PC-9 (cell line): Measurements from ENCODE around the gene MAL. TPM values are rescaled to one million over a fixed set of nuclear protein-coding genes. Genes with fewer than 3 reads are reported as not detected.

Experiments
- BruUV-seq: library from RNA; stranded (reverse); fragments of 400-500 nt; replicated peaks from 2 replicates; lab custom pipeline; 2021; lab: Mats Ljungman, UMichigan
- CTCF ChIA-PET: fragments of 300-600 bp; sonication (Branson Sonifier 250); formaldehyde crosslinking; loops from one replicate; lab custom pipeline; 2022; ENCODE audit warnings: antibody characterized with exemption; lab: Charles Lee
- POLR2A ChIA-PET: fragments of 300-600 bp; sonication (Branson Sonifier 250); formaldehyde crosslinking; loops from one replicate; lab custom pipeline; 2022; ENCODE audit warnings: antibody characterized with exemption; ENCODE audit not compliant: unreplicated experiment; lab: Charles Lee
- DNase-seq, 2 experiments: peaks; one replicate each; pipeline versions ENCODE4 v3.0.0 to v3.0.0-alpha.2; 2015 to 2022; ENCODE audit warnings: mixed read lengths in 1 of 2
- H2AFZ ChIP-seq: fragments of 200-600 bp; sonication (generic); 2 replicates; pipeline ENCODE4 v1.8.1; 2017; ENCODE audit warnings: antibody characterized with exemption
- H3F3A ChIP-seq: fragments of 200-600 bp; sonication (generic); 2 replicates; pipeline ENCODE4 v1.8.1; 2017; ENCODE audit warnings: antibody characterized with exemption, mild to moderate bottlenecking, low read depth; ENCODE audit not compliant: insufficient read depth
- H3K27ac ChIP-seq: fragments of 200-600 bp; sonication (generic); 2 replicates; pipeline ENCODE4 v1.6.1; 2016; ENCODE audit warnings: mixed run types
- H3K27me3 ChIP-seq: fragments of 200-600 bp; sonication (generic); 2 replicates; pipeline ENCODE4 v1.6.1; 2016; ENCODE audit warnings: low read depth, mixed run types; ENCODE audit not compliant: insufficient read depth
- H3K36me3 ChIP-seq: fragments of 200-600 bp; sonication (generic); 2 replicates; pipeline ENCODE4 v1.6.1; 2016; ENCODE audit warnings: low read depth, mixed run types
- H3K4me1 ChIP-seq: fragments of 200-600 bp; sonication (generic); replicated peaks from 2 replicates; pipeline ENCODE4 v1.6.1; 2016; ENCODE audit warnings: mixed run types; ENCODE audit not compliant: insufficient read depth
- H3K4me2 ChIP-seq: fragments of 200-600 bp; sonication (generic); 2 replicates; pipeline ENCODE4 v1.6.1; 2017; ENCODE audit warnings: mixed run types
- H3K4me3 ChIP-seq: fragments of 200-600 bp; sonication (generic); 2 replicates; pipeline ENCODE4 v1.6.1; 2016; ENCODE audit warnings: mixed run types
- H3K79me2 ChIP-seq: fragments of 200-600 bp; sonication (generic); 2 replicates; pipeline ENCODE4 v1.6.1; 2017; ENCODE audit warnings: low read depth, mixed run types
- H3K9me2 ChIP-seq: fragments of 200-600 bp; sonication (generic); 2 replicates; pipeline ENCODE4 v1.8.1; 2017; ENCODE audit warnings: mild to moderate bottlenecking; ENCODE audit not compliant: insufficient read depth
- H3K9me3 ChIP-seq: fragments of 200-600 bp; sonication (generic); 2 replicates; pipeline ENCODE4 v1.8.1; 2016; ENCODE audit warnings: low read depth; ENCODE audit not compliant: insufficient read depth
- H4K20me1 ChIP-seq: fragments of 200-600 bp; sonication (generic); 2 replicates; pipeline ENCODE4 v1.8.1; 2017; ENCODE audit not compliant: insufficient read depth
- CTCF ChIP-seq: fragments of 200-600 bp; sonication (generic); conservative IDR thresholded peaks from 2 replicates; pipeline ENCODE4 v1.6.1; 2017; ENCODE audit warnings: mixed run types, antibody characterized with exemption, mild to moderate bottlenecking, moderate library complexity
- EZH2 ChIP-seq: fragments of 200-600 bp; sonication (generic); IDR thresholded peaks from 2 replicates; pipeline ENCODE4 v1.8.0; 2017; ENCODE audit warnings: antibody characterized with exemption, low read depth
- intact Hi-C: fragments of 100-400 bp; cut with micrococcal nuclease; formaldehyde crosslinking; loops from one replicate; pipeline ENCODE4 v1.10.0; 2022; ENCODE audit not compliant: unreplicated experiment
- total RNA-seq: library from RNA; stranded (reverse); gene quantifications from 2 replicates; pipeline ENCODE4 v1.2.3, GENCODE V29; 2021

MAL gene
- total RNA-seq, 1 experiment from 2014 or later, result 146 TPM

GRCh38 chr2:95014126-95014708, 11.3 kb upstream of the MAL start:
- Histone ChIP-seq H3K27ac (no peak overlapping the region), H3K27me3 (no peaks in the 10 kb centered on the region), H3K9me3 (no peaks in the 10 kb centered on the region), H4K20me1 (no peaks in the 10 kb centered on the region), H3K9me2 (no peaks in the 10 kb centered on the region), H3K4me2 (no peak overlapping the region), H3K4me1 (peaks cover 22% of the 10 kb centered on the region), H2AFZ (no peak overlapping the region), H3K79me2 (no peaks in the 10 kb centered on the region), H3K36me3 (no peaks in the 10 kb centered on the region), H3F3A (peaks cover 24% of the 10 kb centered on the region; the same call in 1 of the 2 replicates), H3K4me3 (no peak overlapping the region)
- TF ChIP-seq EZH2 (no peak), CTCF (no peak)
- DNase-seq, result no peak
- ChIA-PET CTCF (no interaction called here), POLR2A (interaction anchor here (0.5 to 0.7 kb wide), 2 partner anchors 20 to 48 kb away, joined by 4 to 6 read pairs; no protein-coding TSS in a partner anchor)
- BruUV-seq, result no TSS peak
- intact Hi-C loops, result no loop called here

GRCh38 chr2:95015261-95015912, 10.1 kb upstream of the MAL start:
- intact Hi-C loops, result no loop called here
- no peak for DNase-seq
- no peaks in the 10 kb centered on the region; the same call in 1 of the 2 replicates for H4K20me1 ChIP-seq
- H3K36me3 ChIP-seq, result no peaks in the 10 kb centered on the region
- no peak overlapping the region for H3K4me2 ChIP-seq
- no peaks in the 10 kb centered on the region for H3K79me2 ChIP-seq
- ChIA-PET CTCF (interaction anchor here (0.6 to 0.7 kb wide), 2 partner anchors 144 to 1159 kb away, joined by 8 to 10 read pairs; no protein-coding TSS in a partner anchor), POLR2A (no interaction called here)
- H3K4me3 ChIP-seq, result no peak overlapping the region
- peaks cover 31% of the 10 kb centered on the region; the same call in 1 of the 2 replicates for H3F3A ChIP-seq
- TF ChIP-seq CTCF, result no peak
- no peak for TF ChIP-seq EZH2
- H3K9me2 ChIP-seq, result no peaks in the 10 kb centered on the region
- no peaks in the 10 kb centered on the region for H3K9me3 ChIP-seq
- no peak overlapping the region for H2AFZ ChIP-seq
- no TSS peak for BruUV-seq
- H3K4me1 ChIP-seq, result peaks cover 32% of the 10 kb centered on the region
- no peaks in the 10 kb centered on the region for H3K27me3 ChIP-seq
- H3K27ac ChIP-seq, result no peak overlapping the region

GRCh38 chr2:95016616-95017015, 8.9 kb upstream of the MAL start:
- TF ChIP-seq EZH2, result no peak
- TF ChIP-seq CTCF, result no peak
- intact Hi-C loops, result no loop called here
- BruUV-seq, result no TSS peak

More at GRCh38 chr2:95016616-95017015, 8.9 kb upstream of the MAL start:
- POLR2A ChIA-PET, result no interaction called here
- Histone ChIP-seq H2AFZ (no peak overlapping the region), H3K27ac (no peak overlapping the region), H3K36me3 (no peaks in the 10 kb centered on the region), H3K9me3 (no peaks in the 10 kb centered on the region), H3F3A (peaks cover 42% of the 10 kb centered on the region; the same call in 1 of the 2 replicates), H3K4me2 (no peak overlapping the region), H3K4me1 (peaks cover 45% of the 10 kb centered on the region), H3K9me2 (no peaks in the 10 kb centered on the region), H3K79me2 (peaks cover under 1% of the 10 kb centered on the region; the same call in 1 of the 2 replicates), H3K27me3 (no peaks in the 10 kb centered on the region), H4K20me1 (no peaks in the 10 kb centered on the region; the same call in none of the 2 replicates), H3K4me3 (no peak overlapping the region)
- CTCF ChIA-PET, result no interaction called here
- DNase-seq, result no peak
